ENCODE measurements around the gene PARD3.

DNA sequence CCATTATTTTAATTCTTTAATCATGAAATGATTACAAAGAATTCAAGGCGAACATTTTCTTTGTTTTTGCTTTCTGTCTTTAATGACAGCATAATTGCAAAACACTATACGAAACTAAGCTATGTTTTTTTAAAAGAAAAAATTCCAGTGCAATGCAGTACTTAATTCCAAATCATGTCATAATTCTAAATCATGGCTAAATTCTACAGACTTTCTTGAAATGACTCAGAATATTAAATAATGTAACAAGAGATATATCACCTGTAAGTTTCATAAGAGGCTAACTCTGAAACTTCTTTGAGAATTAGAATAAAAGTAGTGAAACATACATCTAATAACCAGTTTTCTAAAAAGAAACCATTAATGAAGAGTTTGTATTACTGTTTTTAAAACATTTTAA lies 671.6 kb downstream of the PARD3 start:
- no peak for TF ChIP-seq POLR2A (IDR thresholded peaks at IDR 0.05)
- no peak for TF ChIP-seq CTCF (IDR thresholded peaks at IDR 0.05)
